Ishikawa (cell line): ENCODE measurements around the gene PPFIA4.

Experiments
- CEBPB ChIP-seq: IDR thresholded peaks from 2 replicates; pipeline ENCODE4 v1.6.1; 2012
- CREB1 ChIP-seq: IDR thresholded peaks from 2 replicates; pipeline ENCODE4 v1.6.1; 2012; ENCODE audit warnings: low read depth
- EP300 ChIP-seq: IDR thresholded peaks from 2 replicates; pipeline ENCODE4 v1.6.1; 2012; ENCODE audit warnings: borderline replicate concordance
- ZBTB7A ChIP-seq: IDR thresholded peaks from 2 replicates; pipeline ENCODE4 v1.6.1; 2012; ENCODE audit warnings: low read depth
- TF ChIP-seq, protein P1 (sequence below): IDR thresholded peaks from 2 replicates; pipeline ENCODE4 v1.6.1; 2012; ENCODE audit warnings: low read depth, mild to moderate bottlenecking

GRCh38 chr1:203085528-203086406 lies 59.5 kb downstream of the PPFIA4 start, which contains the start of gene MYOG:
- TF ChIP-seq ZBTB7A (no peak), CREB1 (no peak), EP300 (no peak), CEBPB (no peak)
- TF ChIP-seq, protein P1, sequence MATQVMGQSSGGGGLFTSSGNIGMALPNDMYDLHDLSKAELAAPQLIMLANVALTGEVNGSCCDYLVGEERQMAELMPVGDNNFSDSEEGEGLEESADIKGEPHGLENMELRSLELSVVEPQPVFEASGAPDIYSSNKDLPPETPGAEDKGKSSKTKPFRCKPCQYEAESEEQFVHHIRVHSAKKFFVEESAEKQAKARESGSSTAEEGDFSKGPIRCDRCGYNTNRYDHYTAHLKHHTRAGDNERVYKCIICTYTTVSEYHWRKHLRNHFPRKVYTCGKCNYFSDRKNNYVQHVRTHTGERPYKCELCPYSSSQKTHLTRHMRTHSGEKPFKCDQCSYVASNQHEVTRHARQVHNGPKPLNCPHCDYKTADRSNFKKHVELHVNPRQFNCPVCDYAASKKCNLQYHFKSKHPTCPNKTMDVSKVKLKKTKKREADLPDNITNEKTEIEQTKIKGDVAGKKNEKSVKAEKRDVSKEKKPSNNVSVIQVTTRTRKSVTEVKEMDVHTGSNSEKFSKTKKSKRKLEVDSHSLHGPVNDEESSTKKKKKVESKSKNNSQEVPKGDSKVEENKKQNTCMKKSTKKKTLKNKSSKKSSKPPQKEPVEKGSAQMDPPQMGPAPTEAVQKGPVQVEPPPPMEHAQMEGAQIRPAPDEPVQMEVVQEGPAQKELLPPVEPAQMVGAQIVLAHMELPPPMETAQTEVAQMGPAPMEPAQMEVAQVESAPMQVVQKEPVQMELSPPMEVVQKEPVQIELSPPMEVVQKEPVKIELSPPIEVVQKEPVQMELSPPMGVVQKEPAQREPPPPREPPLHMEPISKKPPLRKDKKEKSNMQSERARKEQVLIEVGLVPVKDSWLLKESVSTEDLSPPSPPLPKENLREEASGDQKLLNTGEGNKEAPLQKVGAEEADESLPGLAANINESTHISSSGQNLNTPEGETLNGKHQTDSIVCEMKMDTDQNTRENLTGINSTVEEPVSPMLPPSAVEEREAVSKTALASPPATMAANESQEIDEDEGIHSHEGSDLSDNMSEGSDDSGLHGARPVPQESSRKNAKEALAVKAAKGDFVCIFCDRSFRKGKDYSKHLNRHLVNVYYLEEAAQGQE, result no peak
